Neutrophil (primary cell): Measurements from ENCODE around the gene TRPM3.

ENCODE experiments used
- H3K27ac ChIP-seq: fragments of 200-600 bp; sonication (generic); 2 replicates; pipeline ENCODE4 v1.5.1; 2016; ENCODE audit warnings: mild to moderate bottlenecking, moderate library complexity
- H3K27me3 ChIP-seq: fragments of 200-600 bp; sonication (generic); 2 replicates; pipeline ENCODE4 v1.6.0; 2016; ENCODE audit warnings: mild to moderate bottlenecking
- H3K36me3 ChIP-seq: fragments of 200-600 bp; sonication (generic); 2 replicates; pipeline ENCODE4 v1.5.1; 2017
- H3K4me1 ChIP-seq, 2 experiments: fragments of 200-600 bp in 1 of 2; sonication (generic) in 1 of 2; 1 replicate in 1 of 2; 2 replicates in 1 of 2; pipeline versions ENCODE4 v1.5.1 to v1.6.1; 2013 to 2016; ENCODE audit warnings: low read depth in 1 of 2, low read length in 1 of 2, mild to moderate bottlenecking in 1 of 2, moderate library complexity in 1 of 2; ENCODE audit not compliant: control insufficient read depth in 1 of 2, insufficient read depth in 1 of 2
- H3K4me3 ChIP-seq, 2 experiments: fragments of 200-600 bp in 1 of 2; sonication (generic) in 1 of 2; 1 replicate in 1 of 2; 2 replicates in 1 of 2; pipeline ENCODE4 v1.5.1; 2013 to 2016; ENCODE audit warnings: low read depth in 1 of 2, low read length in 1 of 2, mild to moderate bottlenecking in 1 of 2, moderate library complexity in 1 of 2
- H3K9me3 ChIP-seq: fragments of 200-600 bp; sonication (generic); 2 replicates; pipeline ENCODE4 v1.5.1; 2016
- TF ChIP-seq, protein P1 (sequence below): fragments of 200-600 bp; sonication (generic); IDR thresholded peaks from 2 replicates; pipeline ENCODE4 v1.5.1; 2016; ENCODE audit warnings: antibody characterized with exemption

Gene TRPM3

DNA sequence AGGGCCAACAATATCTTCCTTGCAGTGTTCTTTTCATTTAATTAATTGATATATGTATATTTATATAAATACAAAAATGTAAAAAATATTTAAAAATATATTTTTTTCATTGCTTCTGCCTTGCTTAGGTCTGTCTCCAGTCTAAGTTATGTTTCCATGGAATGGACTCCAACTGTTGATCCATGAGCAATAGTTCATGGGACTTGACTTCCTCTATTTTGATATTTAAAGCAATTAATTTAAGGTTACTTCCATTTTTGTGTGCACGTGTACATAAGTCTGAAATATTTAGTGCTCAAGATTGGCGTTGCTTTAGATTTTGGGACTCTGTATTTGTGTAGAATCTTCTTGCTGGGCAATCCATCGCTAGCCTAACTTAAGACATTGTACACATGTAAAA, 551.6 kb downstream of the TRPM3 start:
- H3K9me3 ChIP-seq: no peaks in the 10 kb centered on the region
- no peaks in the 10 kb centered on the region for H3K4me1 ChIP-seq
- no peak overlapping the region for H3K4me3 ChIP-seq
- H3K27ac ChIP-seq: no peak overlapping the region
- no peaks in the 10 kb centered on the region for H3K36me3 ChIP-seq
- H3K27me3 ChIP-seq: no peaks in the 10 kb centered on the region
- TF ChIP-seq, protein P1, sequence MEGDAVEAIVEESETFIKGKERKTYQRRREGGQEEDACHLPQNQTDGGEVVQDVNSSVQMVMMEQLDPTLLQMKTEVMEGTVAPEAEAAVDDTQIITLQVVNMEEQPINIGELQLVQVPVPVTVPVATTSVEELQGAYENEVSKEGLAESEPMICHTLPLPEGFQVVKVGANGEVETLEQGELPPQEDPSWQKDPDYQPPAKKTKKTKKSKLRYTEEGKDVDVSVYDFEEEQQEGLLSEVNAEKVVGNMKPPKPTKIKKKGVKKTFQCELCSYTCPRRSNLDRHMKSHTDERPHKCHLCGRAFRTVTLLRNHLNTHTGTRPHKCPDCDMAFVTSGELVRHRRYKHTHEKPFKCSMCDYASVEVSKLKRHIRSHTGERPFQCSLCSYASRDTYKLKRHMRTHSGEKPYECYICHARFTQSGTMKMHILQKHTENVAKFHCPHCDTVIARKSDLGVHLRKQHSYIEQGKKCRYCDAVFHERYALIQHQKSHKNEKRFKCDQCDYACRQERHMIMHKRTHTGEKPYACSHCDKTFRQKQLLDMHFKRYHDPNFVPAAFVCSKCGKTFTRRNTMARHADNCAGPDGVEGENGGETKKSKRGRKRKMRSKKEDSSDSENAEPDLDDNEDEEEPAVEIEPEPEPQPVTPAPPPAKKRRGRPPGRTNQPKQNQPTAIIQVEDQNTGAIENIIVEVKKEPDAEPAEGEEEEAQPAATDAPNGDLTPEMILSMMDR: no peak

DNA sequence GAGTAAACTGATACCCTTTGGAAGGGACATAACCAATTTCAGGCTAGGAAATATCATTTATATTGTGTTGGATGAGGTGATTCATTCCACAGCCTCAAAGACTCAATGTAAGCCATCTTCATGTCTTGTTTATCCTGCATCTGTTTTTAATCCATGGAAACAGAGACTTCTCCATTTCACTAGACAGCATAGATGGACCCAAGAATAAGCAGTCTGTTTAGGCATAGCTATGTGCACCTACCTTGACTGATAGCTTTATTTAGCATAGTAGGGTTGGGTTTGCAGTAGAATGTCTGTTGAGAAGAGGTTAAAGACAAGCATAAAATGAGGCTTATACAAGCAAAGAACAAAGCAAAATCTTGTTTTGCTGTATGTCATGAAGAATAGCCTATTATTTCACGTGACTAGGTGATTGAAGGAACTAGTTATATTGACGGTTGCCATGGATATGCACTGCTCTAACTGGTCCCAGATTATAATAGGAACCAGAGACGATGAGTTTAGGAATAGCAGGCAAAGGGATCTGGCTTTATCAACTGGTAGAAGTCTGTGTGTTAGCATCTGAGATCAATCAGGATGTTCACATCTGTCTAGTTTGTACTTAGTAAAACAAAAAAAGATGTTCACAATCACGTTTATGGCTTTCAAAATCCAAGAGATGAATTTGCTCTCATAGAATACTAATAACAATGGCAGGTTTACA, 552.2 kb downstream of the TRPM3 start:
- no peak overlapping the region for H3K4me3 ChIP-seq
- TF ChIP-seq, protein P1: no peak
- no peaks in the 10 kb centered on the region for H3K36me3 ChIP-seq
- peaks cover 0 to under 1% of the 10 kb centered on the region in 2 experiments for H3K4me1 ChIP-seq
- no peak overlapping the region for H3K27ac ChIP-seq
- no peaks in the 10 kb centered on the region for H3K27me3 ChIP-seq
- H3K9me3 ChIP-seq: no peaks in the 10 kb centered on the region

DNA sequence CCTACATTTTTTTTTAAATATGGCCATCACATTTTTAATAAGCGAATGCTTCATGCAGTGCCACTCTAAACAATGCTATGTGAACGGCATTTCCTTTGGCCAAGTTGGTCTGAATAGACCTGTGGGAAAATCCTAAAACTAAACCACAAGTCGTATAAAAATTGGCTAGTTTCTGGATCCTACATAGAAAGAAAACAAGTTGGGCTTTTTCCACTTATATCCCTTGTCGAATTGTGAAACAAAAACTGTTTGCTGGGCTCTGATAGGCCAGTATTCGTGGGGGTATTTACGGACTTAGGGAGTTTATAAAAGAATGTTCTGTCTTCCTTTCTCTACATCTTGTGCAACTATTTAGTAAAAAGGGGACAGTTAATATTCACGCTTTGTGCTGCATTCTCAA, 553.9 kb downstream of the TRPM3 start:
- Histone ChIP-seq H3K36me3 (no peaks in the 10 kb centered on the region), H3K4me3 (no peak overlapping the region), H3K9me3 (no peaks in the 10 kb centered on the region), H3K27ac (no peak overlapping the region), H3K27me3 (no peaks in the 10 kb centered on the region), H3K4me1 (peaks cover 0 to 6% of the 10 kb centered on the region in 2 experiments)
- TF ChIP-seq, protein P1: no peak

DNA sequence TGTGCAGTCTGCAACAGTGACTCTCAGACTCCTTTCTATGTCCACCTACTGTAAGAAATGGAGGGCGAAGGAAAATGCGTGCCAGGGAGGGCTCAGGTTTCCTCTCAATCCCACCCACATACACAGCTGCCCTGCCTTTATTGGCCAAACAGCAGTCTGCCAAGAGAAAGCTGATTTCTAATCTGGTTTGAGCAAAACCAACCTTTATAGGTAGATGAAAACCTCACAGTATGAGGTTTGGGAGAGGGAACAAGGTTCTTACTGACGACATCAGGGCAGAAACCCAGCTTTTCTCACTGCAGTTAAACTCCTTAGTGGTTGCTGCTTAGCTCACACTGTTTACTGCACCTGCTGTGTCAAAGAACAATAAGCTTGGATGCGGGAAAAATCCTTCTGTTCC, 554.7 kb downstream of the TRPM3 start:
- TF ChIP-seq, protein P1: no peak
- no peaks in the 10 kb centered on the region for H3K27me3 ChIP-seq
- no peaks in the 10 kb centered on the region for H3K36me3 ChIP-seq
- no peak overlapping the region for H3K4me3 ChIP-seq
- H3K9me3 ChIP-seq: no peaks in the 10 kb centered on the region
- H3K27ac ChIP-seq: no peak overlapping the region
- peaks cover 0 to 6% of the 10 kb centered on the region in 2 experiments for H3K4me1 ChIP-seq

DNA sequence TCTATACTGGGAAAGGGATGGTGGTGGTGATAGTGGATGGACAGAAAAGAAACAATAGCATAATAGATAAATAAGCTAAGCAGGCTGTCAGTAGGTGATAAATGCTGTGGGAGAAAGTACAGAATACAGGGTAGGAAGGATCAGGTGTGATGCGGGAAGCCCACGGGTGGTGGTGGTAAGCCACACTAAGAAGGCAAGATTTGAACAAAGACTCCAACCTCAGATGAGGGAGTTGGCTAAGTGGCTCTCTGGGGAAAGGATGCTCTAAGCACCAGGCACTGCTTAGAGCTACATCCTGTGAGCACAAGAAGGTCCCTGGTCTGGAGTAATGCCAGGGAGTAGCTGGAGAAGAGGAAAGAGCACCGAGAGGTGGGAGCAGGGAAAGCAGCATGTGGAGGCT, 555.4 kb downstream of the TRPM3 start:
- Histone ChIP-seq H3K27me3 (no peaks in the 10 kb centered on the region), H3K4me1 (peaks cover 0 to 6% of the 10 kb centered on the region in 2 experiments), H3K9me3 (no peaks in the 10 kb centered on the region), H3K36me3 (no peaks in the 10 kb centered on the region), H3K27ac (no peak overlapping the region), H3K4me3 (no peak overlapping the region)
- TF ChIP-seq, protein P1: no peak
